ENCODE results near the gene POLK. TPM values are rescaled to one million over a fixed set of nuclear protein-coding genes. Genes with fewer than 3 reads are reported as not detected.

POLK gene
- total and polyA plus RNA-seq, 2 donors (not counting 3 experiments of a cell fraction or from before 2014, with no cell fraction given) = 5.1 to 27.3 TPM

DNA sequence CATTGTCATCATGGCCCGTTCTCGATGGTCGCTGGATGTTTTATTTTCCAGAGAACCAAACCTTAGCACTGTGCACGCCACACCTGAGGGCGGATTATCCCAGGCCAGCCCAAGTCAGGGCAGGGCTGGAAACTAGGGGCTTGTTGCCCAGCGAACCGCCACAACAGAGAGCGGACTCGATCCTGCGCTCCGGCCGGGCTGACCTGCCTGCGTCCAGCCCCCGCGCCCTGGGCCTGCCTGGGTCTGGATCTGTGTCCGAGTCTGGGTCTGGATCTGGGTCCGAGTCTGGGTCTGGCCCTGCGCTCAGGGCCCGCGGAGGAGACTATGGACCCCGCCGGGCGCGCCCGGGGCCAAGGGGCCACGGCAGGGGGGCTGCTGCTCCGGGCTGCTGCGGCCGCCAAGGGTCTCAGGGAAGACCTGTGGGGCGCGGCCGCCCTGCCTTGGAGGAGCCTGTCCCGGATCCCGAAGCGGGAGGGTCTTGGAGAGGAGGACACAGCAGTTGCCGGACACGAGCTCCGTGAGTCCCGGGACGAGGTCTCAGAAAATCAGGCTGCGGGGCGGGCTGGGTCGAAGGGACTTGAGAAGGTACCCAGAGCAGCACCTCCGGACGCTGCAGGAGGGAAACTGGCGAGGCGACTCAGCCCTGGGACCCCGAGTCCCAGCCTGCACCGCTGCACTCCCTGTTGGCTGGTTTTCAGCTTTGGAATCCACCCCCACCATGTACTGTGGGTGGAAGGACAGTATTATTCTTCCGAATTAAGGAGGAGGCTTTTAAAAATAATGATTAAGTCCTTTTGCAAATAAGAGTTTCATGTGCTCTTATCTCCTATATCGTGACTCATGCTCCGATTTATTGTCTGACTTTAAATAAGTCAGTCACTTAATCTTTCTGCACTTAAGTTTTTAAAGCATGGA lies 99.9 kb downstream of the POLK start, which contains the start of gene ANKDD1B:
ANKDD1B (plus strand) TSS at position 143 of the 915 bp plus-strand sequence; CDS start at position 325, 182 bp downstream.
- H4K20me1 ChIP-seq (replicated peaks; ENCODE audit: control insufficient read depth, extremely low read depth, insufficient read depth, low read length) = no peaks in the 10 kb centered on the region
- intact Hi-C loops (cut with micrococcal nuclease) (loop anchor here (2.0 kb wide), 1 partner anchor 57 kb away; no protein-coding TSS in a partner anchor), dilution Hi-C loops (cut with MboI; ENCODE audit: extremely low pct_ligation_motif_present, low sequenced_read_pairs) (no loop called here)
- H3K27me3 ChIP-seq (ENCODE audit: control insufficient read depth in 2 of 2, insufficient read depth in 2 of 2, low read length in 2 of 2) = no peaks in the 10 kb centered on the region
- TF ChIP-seq EZH2 (IDR thresholded peaks at IDR 0.05; ENCODE audit: borderline replicate concordance, low read depth, low read length, severe bottlenecking) = no peak
- peak; percentile 72 for TF ChIP-seq GATA2 (IDR thresholded peaks at IDR 0.05; ENCODE audit: insufficient read depth, insufficient read length, low read depth, low read length)
- TF ChIP-seq FOS (IDR thresholded peaks at IDR 0.05; ENCODE audit: borderline replicate concordance, insufficient read depth, low read length) = peak; percentile 29
- no peaks in the 10 kb centered on the region for H3K79me2 ChIP-seq (ENCODE audit: control insufficient read depth, insufficient read depth, low read length)
- H3K36me3 ChIP-seq (ENCODE audit: control insufficient read depth in 2 of 2, extremely low read depth in 1 of 2, insufficient read depth in 2 of 2, low read length in 2 of 2) = no peaks in the 10 kb centered on the region
- H3K4me2 ChIP-seq (ENCODE audit: insufficient read depth, low read length) = peak within 1 kb of the TSS; percentile 93
- DNase-seq (ENCODE audit: low read depth, low spot score) (peak; percentile 60), FAIRE-seq (peak; percentile 35)
- H3K9me1 ChIP-seq (replicated peaks; ENCODE audit: control insufficient read depth, extremely low read depth, insufficient read depth, low read length) = no peaks in the 10 kb centered on the region
- CTCF ChIA-PET = interaction anchor here (1.0 to 1.3 kb wide), 3 partner anchors 56 to 70 kb away, joined by 3 to 10 read pairs (median 3); no protein-coding TSS in a partner anchor
- H2AFZ ChIP-seq (ENCODE audit: low read depth, low read length) = peak within 1 kb of the TSS; percentile 98
- BruUV-seq (replicated peaks) = no TSS peak
- POLR2A ChIA-PET = no interaction called here
- peak within 1 kb of the TSS; percentile 13 for H3K27ac ChIP-seq (ENCODE audit: insufficient read depth, low read depth, low read length)
- peak within 1 kb of the TSS; percentile 53 to 83 (median 70) for H3K4me3 ChIP-seq (replicated peaks in 1 of 3; ENCODE audit: insufficient read depth in 1 of 3, low read depth in 1 of 3, low read length in 3 of 3)
- peak within 1 kb of the TSS; percentile 59 for H3K9ac ChIP-seq (replicated peaks; ENCODE audit: extremely low read depth, insufficient read depth, low read length)
- no peaks in the 10 kb centered on the region for H3K9me3 ChIP-seq (replicated peaks; ENCODE audit: control insufficient read depth, insufficient read depth, low read length)
- H3K4me1 ChIP-seq (ENCODE audit: control insufficient read depth, extremely low read depth, insufficient read depth, low read length) = peaks cover 11% of the 10 kb centered on the region

DNA sequence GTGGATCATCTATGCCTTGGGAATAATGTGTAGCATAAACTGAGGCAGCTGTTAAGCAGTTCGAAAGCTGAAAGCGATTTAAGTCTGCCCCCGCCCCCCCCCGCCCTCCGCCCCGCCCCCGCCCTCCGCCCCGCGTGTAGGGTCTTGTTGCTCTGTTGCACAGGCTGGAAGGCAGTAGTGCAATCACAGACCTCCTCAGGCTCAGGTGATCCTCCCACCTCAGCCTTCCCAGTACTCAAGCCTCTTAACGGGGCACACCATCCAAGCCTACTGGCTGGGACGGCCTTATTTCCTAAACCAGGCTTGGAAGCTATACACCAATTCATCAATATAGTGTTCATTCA lies 100.5 kb downstream of the POLK start:
- H3K4me3 ChIP-seq (replicated peaks in 1 of 3; ENCODE audit: insufficient read depth in 1 of 3, low read depth in 1 of 3, low read length in 3 of 3) = peak overlapping the region in 1 of 3 experiments; percentile 70
- H2AFZ ChIP-seq (ENCODE audit: low read depth, low read length) = no peak overlapping the region
- H3K9me1 ChIP-seq (replicated peaks; ENCODE audit: control insufficient read depth, extremely low read depth, insufficient read depth, low read length) = no peaks in the 10 kb centered on the region
- H3K27me3 ChIP-seq (ENCODE audit: control insufficient read depth in 2 of 2, insufficient read depth in 2 of 2, low read length in 2 of 2) = no peaks in the 10 kb centered on the region
- H3K9ac ChIP-seq (replicated peaks; ENCODE audit: extremely low read depth, insufficient read depth, low read length) = no peak overlapping the region
- H3K4me2 ChIP-seq (ENCODE audit: insufficient read depth, low read length) = peak overlapping the region; percentile 93
- no peaks in the 10 kb centered on the region for H4K20me1 ChIP-seq (replicated peaks; ENCODE audit: control insufficient read depth, extremely low read depth, insufficient read depth, low read length)
- H3K27ac ChIP-seq (ENCODE audit: insufficient read depth, low read depth, low read length) = no peak overlapping the region
- H3K9me3 ChIP-seq (replicated peaks; ENCODE audit: control insufficient read depth, insufficient read depth, low read length) = no peaks in the 10 kb centered on the region
- DNase-seq (ENCODE audit: low read depth, low spot score) (no peak), FAIRE-seq (no peak)
- POLR2A ChIA-PET = no interaction called here
- CTCF ChIA-PET = interaction anchor here (1.0 to 1.3 kb wide), 3 partner anchors 55 to 69 kb away, joined by 3 to 10 read pairs (median 3); no protein-coding TSS in a partner anchor
- H3K4me1 ChIP-seq (ENCODE audit: control insufficient read depth, extremely low read depth, insufficient read depth, low read length) = peaks cover 11% of the 10 kb centered on the region
- intact Hi-C loops (cut with micrococcal nuclease) = no loop called here
- H3K79me2 ChIP-seq (ENCODE audit: control insufficient read depth, insufficient read depth, low read length) = no peaks in the 10 kb centered on the region
- no peaks in the 10 kb centered on the region for H3K36me3 ChIP-seq (ENCODE audit: control insufficient read depth in 2 of 2, extremely low read depth in 1 of 2, insufficient read depth in 2 of 2, low read length in 2 of 2)
- no peak for TF ChIP-seq FOS (IDR thresholded peaks at IDR 0.05; ENCODE audit: borderline replicate concordance, insufficient read depth, low read length)
- TF ChIP-seq EZH2 (IDR thresholded peaks at IDR 0.05; ENCODE audit: borderline replicate concordance, low read depth, low read length, severe bottlenecking) = no peak
- TF ChIP-seq CTCF (IDR thresholded peaks at IDR 0.05; ENCODE audit: extremely low read depth in 1 of 2, insufficient read depth in 1 of 2, low read depth in 1 of 2, low read length in 2 of 2) = no peak
- no peak for TF ChIP-seq JUN (IDR thresholded peaks at IDR 0.05; ENCODE audit: borderline replicate concordance, insufficient read depth, insufficient read length, low read depth)
- TF ChIP-seq GATA2 (IDR thresholded peaks at IDR 0.05; ENCODE audit: insufficient read depth, insufficient read length, low read depth, low read length) = no peak
- no peak for TF ChIP-seq MYC (IDR thresholded peaks at IDR 0.05; ENCODE audit: low read depth, low read length)
- TF ChIP-seq POLR2AphosphoS5 (IDR thresholded peaks at IDR 0.05; ENCODE audit: insufficient read depth, low read depth, low read length) = no peak
- no peak for TF ChIP-seq MAX (IDR thresholded peaks at IDR 0.05; ENCODE audit: insufficient read depth, insufficient read length)
- no peak for TF ChIP-seq POLR2A (IDR thresholded peaks at IDR 0.05; ENCODE audit: low read depth, low read length)
- dilution Hi-C loops (cut with MboI; ENCODE audit: extremely low pct_ligation_motif_present, low sequenced_read_pairs) = no loop called here
- no TSS peak for BruUV-seq (replicated peaks)

Data from endothelial cell of umbilical vein (primary cell).